ENCODE data around the gene MUC4. TPM values are rescaled to one million over a fixed set of nuclear protein-coding genes. Genes with fewer than 3 reads are reported as not detected.

The MUC4 gene
- total RNA-seq, 1 donor from 2014 or later: not detected

DNA sequence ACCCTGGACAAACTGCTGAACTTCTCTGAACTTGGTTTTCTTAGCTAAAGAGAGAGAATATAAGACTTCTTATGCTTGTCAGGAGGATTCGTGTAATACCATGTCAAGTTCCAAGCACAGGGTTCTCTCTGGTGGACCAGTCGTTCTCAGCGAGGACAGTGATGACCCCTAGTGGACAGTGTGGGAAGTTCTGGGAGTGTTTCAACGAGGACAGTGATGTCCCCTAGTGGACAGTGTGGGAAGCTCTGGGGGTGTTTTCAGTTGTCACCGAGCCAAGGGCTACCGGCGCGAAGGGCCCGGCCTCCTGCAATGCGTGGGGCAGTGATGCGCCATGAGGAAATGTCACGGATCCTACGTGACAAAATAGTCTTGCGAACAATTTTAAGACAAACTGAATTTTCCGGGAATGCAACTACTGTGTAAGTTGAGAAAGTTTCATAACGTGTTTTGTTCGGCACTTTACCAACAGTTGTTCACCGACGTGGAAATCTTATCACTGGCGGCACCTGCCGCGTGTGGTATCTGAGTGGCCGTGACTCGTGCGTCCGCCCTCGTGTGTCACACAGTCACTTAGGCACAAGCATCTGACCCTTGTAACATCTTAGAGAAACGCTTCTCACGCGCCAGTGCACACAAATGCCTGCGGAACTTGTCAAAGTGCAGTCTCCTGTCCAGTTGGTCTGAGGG is 39.3 kb upstream of the MUC4 start:
- Histone ChIP-seq H3K27me3 (no peaks in the 10 kb centered on the region), H3K9me3 (no peaks in the 10 kb centered on the region), H3K36me3 (no peaks in the 10 kb centered on the region), H3K4me3 (peak overlapping the region in 1 of 2 donors; percentile 19), H3K27ac (no peak overlapping the region), H3K4me1 (no peaks in the 10 kb centered on the region)
- intact Hi-C loops (cut with DNase I): no loop called here
- TF ChIP-seq, protein P1, sequence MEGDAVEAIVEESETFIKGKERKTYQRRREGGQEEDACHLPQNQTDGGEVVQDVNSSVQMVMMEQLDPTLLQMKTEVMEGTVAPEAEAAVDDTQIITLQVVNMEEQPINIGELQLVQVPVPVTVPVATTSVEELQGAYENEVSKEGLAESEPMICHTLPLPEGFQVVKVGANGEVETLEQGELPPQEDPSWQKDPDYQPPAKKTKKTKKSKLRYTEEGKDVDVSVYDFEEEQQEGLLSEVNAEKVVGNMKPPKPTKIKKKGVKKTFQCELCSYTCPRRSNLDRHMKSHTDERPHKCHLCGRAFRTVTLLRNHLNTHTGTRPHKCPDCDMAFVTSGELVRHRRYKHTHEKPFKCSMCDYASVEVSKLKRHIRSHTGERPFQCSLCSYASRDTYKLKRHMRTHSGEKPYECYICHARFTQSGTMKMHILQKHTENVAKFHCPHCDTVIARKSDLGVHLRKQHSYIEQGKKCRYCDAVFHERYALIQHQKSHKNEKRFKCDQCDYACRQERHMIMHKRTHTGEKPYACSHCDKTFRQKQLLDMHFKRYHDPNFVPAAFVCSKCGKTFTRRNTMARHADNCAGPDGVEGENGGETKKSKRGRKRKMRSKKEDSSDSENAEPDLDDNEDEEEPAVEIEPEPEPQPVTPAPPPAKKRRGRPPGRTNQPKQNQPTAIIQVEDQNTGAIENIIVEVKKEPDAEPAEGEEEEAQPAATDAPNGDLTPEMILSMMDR (IDR thresholded peaks at IDR 0.05): peak; percentile 99 to 100 (median 99)
- DNase-seq (ENCODE audit: low spot score in 2 of 2): peak; percentile 35 to 93

DNA sequence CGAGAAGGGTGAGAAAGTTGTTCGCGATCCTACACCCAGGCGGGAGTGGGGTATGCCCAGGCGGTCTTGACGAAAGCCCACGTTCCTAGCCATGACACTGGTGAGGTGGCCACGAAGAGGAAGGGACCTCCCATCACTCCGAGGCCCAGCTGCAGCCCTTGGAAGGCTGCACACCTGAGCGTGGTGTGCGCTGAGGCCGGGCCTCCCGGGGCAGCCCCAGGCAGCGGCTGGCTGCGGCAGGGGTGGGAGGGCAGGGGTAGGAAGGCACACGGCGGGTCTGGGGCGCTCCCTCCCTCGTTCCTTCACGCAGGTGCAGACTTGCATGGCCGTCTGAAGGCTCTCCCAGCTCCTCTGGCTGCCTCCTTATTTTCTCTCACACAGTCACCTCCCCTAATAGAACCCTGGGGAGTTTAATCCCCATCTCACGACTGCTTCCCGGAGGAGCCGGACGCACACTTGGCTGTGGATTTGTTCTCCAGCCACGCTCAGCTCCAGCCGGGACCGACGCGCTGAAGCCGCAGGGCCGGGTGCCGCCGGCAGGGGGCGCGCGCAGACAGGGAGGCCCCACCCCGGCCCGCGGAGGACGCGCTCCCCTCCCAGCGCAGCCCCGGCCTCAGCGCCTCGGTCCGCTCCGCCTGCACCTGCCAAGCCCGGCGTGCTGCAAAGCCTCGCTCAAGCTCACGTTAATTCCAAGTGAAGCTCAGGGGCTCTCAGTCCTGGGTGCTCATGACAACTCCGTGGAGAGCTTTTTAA is 37.8 kb upstream of the MUC4 start:
- Histone ChIP-seq H3K4me3 (no peak overlapping the region), H3K36me3 (no peaks in the 10 kb centered on the region), H3K27ac (no peak overlapping the region), H3K9me3 (no peaks in the 10 kb centered on the region), H3K4me1 (no peaks in the 10 kb centered on the region), H3K27me3 (no peaks in the 10 kb centered on the region)
- no peak for DNase-seq (ENCODE audit: low spot score in 2 of 2)
- TF ChIP-seq, protein P1 (IDR thresholded peaks at IDR 0.05): no peak
- intact Hi-C loops (cut with DNase I): no loop called here

DNA sequence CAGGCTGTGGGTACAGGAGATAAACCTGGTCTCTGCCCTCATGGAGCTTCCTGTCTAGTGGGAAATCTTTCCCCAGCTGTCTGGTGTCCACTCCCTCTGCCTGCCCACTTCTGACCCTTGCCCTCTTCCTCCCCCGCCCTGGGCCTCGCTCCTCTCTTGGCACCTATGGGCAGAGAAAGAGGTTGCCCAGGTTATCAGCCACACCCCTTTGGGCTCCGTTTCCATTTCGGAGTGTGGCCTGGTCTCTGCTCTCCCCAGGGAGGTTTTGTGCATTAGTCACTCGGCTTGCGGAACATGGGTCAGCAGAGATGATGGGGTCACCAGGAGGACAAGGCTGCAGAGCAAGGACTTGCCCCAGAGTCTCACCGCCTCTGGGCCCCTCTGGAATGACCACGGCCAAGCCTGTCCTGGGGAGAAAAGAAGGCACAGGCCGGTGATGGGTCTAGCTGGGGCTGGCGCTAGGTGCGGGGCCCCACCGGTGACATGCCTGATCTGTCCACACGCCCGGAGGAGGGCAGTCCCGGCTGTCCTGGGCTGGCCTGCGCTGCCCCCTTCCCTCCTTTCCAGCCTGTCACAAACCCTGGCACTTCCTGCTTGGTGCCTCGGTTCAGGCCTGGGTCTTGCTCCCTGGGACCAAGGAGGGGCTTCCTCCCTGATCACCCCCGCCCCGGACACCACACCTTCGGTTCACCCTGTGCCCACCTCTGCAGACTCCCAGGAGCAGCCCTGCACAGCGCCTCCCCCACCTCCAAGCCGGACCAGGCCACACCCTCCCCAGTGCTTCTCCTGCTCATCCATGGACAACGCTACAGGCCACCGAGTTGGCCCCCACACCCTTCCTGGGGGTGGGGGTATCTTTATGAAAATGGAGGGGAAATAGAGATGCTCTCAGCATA is 35.6 kb upstream of the MUC4 start:
- Histone ChIP-seq H3K9me3 (no peaks in the 10 kb centered on the region), H3K27me3 (no peaks in the 10 kb centered on the region), H3K4me1 (no peaks in the 10 kb centered on the region), H3K36me3 (no peaks in the 10 kb centered on the region), H3K4me3 (no peak overlapping the region), H3K27ac (no peak overlapping the region)
- TF ChIP-seq, protein P1 (IDR thresholded peaks at IDR 0.05): no peak
- intact Hi-C loops (cut with DNase I): no loop called here
- DNase-seq (ENCODE audit: low spot score in 2 of 2): no peak

DNA sequence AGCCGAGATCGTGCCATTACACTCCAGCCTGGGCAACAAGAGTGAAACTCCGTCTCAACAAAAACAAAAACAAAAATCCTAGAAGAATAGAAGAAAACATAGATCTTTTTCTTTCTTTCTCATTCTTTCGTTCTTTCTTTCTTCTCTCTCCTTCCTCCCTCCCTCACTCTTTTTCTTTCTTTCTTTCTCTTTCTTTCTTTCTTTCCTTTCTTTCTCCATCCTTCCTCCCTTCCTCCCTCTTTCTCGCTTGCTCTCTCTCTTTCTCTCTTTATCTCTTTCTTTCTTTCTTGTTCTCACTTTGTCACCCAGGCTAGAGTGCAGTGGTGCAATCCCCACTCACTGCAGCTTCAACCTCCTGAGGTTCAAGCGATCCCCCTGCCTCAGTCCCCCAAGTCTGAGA is 33.8 kb upstream of the MUC4 start:
- TF ChIP-seq, protein P1 (IDR thresholded peaks at IDR 0.05): no peak
- no peak overlapping the region for H3K4me3 ChIP-seq
- H3K4me1 ChIP-seq: no peaks in the 10 kb centered on the region
- intact Hi-C loops (cut with DNase I): no loop called here
- no peak for DNase-seq (ENCODE audit: low spot score in 2 of 2)
- no peaks in the 10 kb centered on the region for H3K36me3 ChIP-seq
- H3K9me3 ChIP-seq: no peaks in the 10 kb centered on the region
- H3K27ac ChIP-seq: no peak overlapping the region
- H3K27me3 ChIP-seq: no peaks in the 10 kb centered on the region

DNA sequence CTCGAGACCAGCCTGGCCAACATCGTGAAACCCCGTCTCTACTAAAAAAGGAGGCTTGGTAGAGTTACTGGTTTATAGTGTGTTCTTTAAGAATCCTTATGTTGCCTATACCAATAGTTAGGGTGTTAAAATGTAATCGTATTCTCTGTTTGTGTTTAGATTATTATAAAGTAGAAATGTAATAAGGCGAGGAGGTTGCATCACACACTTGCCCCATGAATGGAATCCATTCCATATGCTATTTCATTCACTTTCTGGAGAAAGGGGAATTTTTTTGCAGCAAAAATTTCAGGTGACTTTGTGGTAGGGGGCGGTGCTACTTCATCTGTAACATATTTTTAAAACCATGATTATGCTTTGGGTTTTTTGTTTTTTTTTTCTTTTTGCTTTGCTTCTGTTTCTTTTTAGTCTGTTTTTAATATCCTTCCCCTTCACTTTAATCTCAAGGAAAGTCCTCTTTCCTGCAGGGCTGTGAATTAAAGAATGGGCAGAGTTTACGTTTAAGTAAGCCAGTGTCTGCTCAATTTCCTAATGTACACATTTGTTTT is 33.0 kb upstream of the MUC4 start:
- intact Hi-C loops (cut with DNase I): no loop called here
- TF ChIP-seq, protein P1 (IDR thresholded peaks at IDR 0.05): no peak
- H3K4me3 ChIP-seq: no peak overlapping the region
- H3K27me3 ChIP-seq: no peaks in the 10 kb centered on the region
- H3K4me1 ChIP-seq: no peaks in the 10 kb centered on the region
- no peaks in the 10 kb centered on the region for H3K9me3 ChIP-seq
- no peak for DNase-seq (ENCODE audit: low spot score in 2 of 2)
- H3K27ac ChIP-seq: no peak overlapping the region
- no peaks in the 10 kb centered on the region for H3K36me3 ChIP-seq

All from ascending aorta (tissue), 2 donors.